ENCODE data around the gene RAB11FIP2. TPM values are rescaled to one million over a fixed set of nuclear protein-coding genes. Genes with fewer than 3 reads are reported as not detected.

RAB11FIP2 gene
- total RNA-seq, 1 donor from 2014 or later: 12.6 TPM

- FAIRE-seq (no peak), DNase-seq (ENCODE audit: low read depth) (peak; percentile 29)
- Histone ChIP-seq H3K27me3 (ENCODE audit: control insufficient read depth, insufficient read depth, low read length) (no peaks in the 10 kb centered on the region), H3K36me3 (ENCODE audit: control insufficient read depth, insufficient read depth, low read length) (no peaks in the 10 kb centered on the region), H3K4me3 (ENCODE audit: low read depth, low read length) (no peak overlapping the region)
- TF ChIP-seq CTCF (IDR thresholded peaks at IDR 0.05; ENCODE audit: insufficient read depth, low read length, severe bottlenecking): no peak
These were observed 44.2 kb downstream of the RAB11FIP2 start for GRCh38 chr10:118002581-118002980.

DNA sequence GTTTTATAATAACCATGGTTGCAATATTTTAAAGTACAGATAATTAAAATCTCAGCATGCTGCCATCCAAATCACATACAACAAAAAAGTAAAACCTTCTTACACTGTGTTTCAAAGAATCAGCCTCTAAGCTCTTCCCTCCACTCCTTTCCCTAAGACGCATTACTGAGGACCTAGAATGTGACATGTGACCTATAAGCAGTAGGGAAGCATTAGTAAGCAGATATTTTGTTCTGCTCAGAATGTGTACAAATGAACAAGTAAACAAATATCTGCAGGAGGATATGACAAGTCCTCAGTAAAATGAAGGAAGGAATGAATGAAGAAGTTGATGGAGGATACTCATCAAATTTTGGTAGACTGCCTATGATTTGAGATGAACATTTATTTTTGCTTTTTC is 49.1 kb downstream of the RAB11FIP2 start:
- no peak for FAIRE-seq
- TF ChIP-seq CTCF (IDR thresholded peaks at IDR 0.05; ENCODE audit: insufficient read depth, low read length, severe bottlenecking): no peak
- no peaks in the 10 kb centered on the region for H3K27me3 ChIP-seq (ENCODE audit: control insufficient read depth, insufficient read depth, low read length)
- no peak for DNase-seq (ENCODE audit: low read depth)
- H3K36me3 ChIP-seq (ENCODE audit: control insufficient read depth, insufficient read depth, low read length): no peaks in the 10 kb centered on the region
- H3K4me3 ChIP-seq (ENCODE audit: low read depth, low read length): no peak overlapping the region

- FAIRE-seq: no peak
- TF ChIP-seq CTCF (IDR thresholded peaks at IDR 0.05; ENCODE audit: insufficient read depth, low read length, severe bottlenecking): no peak
- Histone ChIP-seq H3K27me3 (ENCODE audit: control insufficient read depth, insufficient read depth, low read length) (no peaks in the 10 kb centered on the region), H3K4me3 (ENCODE audit: low read depth, low read length) (no peak overlapping the region), H3K36me3 (ENCODE audit: control insufficient read depth, insufficient read depth, low read length) (no peaks in the 10 kb centered on the region)
- DNase-seq (ENCODE audit: low read depth): no peak
These were observed 50.0 kb downstream of the RAB11FIP2 start for GRCh38 chr10:117996709-117997108.

GRCh38 chr10:117994771-117995170 is 52.0 kb downstream of the RAB11FIP2 start:
- no peaks in the 10 kb centered on the region for H3K36me3 ChIP-seq (ENCODE audit: control insufficient read depth, insufficient read depth, low read length)
- no peaks in the 10 kb centered on the region for H3K27me3 ChIP-seq (ENCODE audit: control insufficient read depth, insufficient read depth, low read length)
- DNase-seq (ENCODE audit: low read depth) (no peak), FAIRE-seq (no peak)
- H3K4me3 ChIP-seq (ENCODE audit: low read depth, low read length): no peak overlapping the region
- no peak for TF ChIP-seq CTCF (IDR thresholded peaks at IDR 0.05; ENCODE audit: insufficient read depth, low read length, severe bottlenecking)

GRCh38 chr10:117993166-117993565 is 53.6 kb downstream of the RAB11FIP2 start:
- Histone ChIP-seq H3K27me3 (ENCODE audit: control insufficient read depth, insufficient read depth, low read length) (no peaks in the 10 kb centered on the region), H3K4me3 (ENCODE audit: low read depth, low read length) (no peak overlapping the region), H3K36me3 (ENCODE audit: control insufficient read depth, insufficient read depth, low read length) (no peaks in the 10 kb centered on the region)
- FAIRE-seq (no peak), DNase-seq (ENCODE audit: low read depth) (no peak)
- TF ChIP-seq CTCF (IDR thresholded peaks at IDR 0.05; ENCODE audit: insufficient read depth, low read length, severe bottlenecking): no peak

DNA sequence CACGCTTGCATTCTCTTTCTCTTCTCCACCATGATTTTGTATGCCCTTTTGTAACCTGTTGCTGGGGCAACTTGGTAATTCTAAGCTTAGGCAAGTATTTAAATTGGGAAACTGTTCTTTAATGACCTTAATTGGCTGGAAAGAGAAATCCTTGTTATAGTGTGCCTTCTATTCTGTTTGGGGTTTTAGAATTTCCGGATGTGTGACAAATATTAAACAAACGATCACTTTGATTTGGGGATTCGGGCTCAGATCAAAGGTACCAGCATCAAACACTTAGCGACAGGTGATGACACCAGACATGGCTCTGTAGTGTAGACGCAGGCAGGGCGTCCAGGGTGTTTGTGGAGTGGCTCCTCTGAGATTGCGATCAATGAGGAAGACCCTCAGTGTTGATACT is 55.0 kb downstream of the RAB11FIP2 start:
- H3K27me3 ChIP-seq (ENCODE audit: control insufficient read depth, insufficient read depth, low read length): no peaks in the 10 kb centered on the region
- no peak for FAIRE-seq
- no peak overlapping the region for H3K4me3 ChIP-seq (ENCODE audit: low read depth, low read length)
- DNase-seq (ENCODE audit: low read depth): no peak
- no peaks in the 10 kb centered on the region for H3K36me3 ChIP-seq (ENCODE audit: control insufficient read depth, insufficient read depth, low read length)
- no peak for TF ChIP-seq CTCF (IDR thresholded peaks at IDR 0.05; ENCODE audit: insufficient read depth, low read length, severe bottlenecking)

Measured in bronchial epithelial cell (primary cell).